Head of caudate nucleus (tissue), 42 donors: ENCODE measurements around the gene BTBD8.

ENCODE experiments used
- DNase-seq, 42 donors: peaks; one replicate each; pipeline versions ENCODE4 v3.0.0 to v3.0.0-alpha.2; 2020 to 2021; ENCODE audit warnings: mixed read lengths in 7 of 42
- intact Hi-C: fragments of 100-400 bp; cut with DNase I; formaldehyde crosslinking; loops from one replicate; pipeline ENCODE4 v1.15.0; 2022

BTBD8 gene

DNA sequence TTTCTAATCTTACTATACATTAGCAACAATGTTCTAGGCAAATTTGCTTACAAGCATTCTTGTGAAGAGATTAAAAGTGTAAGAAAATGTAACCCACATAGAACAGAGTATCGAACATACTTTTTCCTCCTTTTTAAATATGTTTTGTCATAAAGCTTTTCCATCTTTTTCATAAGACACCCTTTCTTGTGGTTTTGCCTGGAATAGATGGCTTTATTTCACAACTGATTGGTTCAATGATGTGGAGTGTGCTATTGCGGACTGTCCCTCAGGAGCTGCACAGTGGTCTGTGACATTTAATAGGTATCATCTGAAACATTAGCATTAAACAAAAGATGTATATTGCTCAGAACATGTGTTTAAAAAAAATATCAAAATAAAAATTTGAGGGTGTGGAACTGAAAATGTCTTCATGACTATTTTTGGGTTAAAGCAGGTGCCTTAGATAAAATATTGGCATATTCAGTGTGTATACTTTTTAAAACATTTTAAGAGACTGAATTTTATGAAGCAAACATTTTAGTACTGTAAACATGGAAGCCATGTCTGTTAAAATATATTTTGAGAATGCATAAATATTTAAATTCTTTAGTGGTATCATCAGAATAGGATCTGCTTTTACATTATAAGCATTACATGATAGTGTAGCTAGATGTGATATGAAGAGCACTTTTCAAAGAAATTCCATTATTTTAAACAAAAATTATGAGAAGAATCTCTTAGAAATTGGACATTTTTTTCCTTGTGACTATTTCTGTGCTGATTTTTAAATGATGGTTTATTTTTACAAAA lies 89.3 kb downstream of the BTBD8 start:
- DNase-seq: no peak
- intact Hi-C loops: no loop called here

- DNase-seq: no peak
- intact Hi-C loops: no loop called here
These were observed 104.5 kb downstream of the BTBD8 start for GRCh38 chr1:92184632-92185031.

DNA sequence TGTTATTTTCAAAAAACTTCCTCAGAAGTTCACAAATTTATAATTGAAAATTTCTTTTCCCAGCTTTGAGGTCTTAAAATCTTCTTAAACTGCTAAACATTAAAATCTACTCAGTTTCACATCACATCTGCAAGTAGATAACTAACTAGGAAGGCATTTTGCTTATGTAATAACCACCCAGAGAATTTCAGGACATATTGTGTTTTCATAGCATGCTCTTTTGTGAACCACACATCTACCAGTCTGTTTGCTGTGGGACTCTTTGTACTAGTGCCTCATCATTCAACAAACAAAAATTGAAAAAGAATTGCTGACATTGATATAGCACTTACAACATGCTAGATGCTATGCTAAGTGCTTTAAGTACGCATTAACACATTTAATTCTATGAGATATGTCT lies 105.9 kb downstream of the BTBD8 start:
- intact Hi-C loops: no loop called here
- no peak for DNase-seq

DNA sequence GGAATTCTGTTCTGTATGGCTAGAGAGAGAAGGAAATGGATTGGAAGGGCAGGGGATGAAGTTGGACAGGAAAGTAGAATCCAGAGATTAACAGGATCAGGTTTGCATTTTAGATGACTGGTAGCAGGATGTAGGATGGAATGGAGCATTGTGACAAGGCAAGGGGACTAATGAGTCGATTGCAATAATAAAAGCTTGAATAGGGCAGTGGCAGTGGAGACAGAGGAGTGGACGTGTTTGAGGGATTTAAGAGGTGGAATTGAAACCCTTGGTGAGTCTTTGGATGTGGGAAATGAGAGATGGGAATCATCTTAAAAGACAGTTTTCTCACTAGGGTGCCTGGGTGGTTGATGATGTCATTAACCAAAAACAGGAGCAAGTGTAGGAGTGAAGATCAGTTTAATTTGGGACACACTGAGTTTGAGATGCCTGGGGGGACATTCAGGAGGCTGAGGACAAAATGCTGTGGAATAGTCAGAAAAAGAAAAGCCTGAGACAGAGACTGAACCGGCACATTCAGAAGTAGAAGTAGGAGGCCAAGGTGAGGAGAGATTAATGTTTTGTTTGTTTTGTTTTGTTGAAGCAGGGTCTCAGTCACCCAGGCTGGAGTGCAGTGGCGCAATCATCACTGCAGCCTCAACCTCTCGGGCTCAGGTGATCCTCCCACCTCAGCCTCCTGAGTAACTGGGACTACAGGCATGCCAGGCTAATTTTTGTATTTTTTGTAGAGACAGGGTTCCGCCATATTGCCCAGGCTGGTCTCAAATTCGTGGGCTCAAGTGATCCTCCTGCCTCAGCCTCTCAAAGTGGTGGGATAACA lies 108.5 kb downstream of the BTBD8 start:
- no peak for DNase-seq
- intact Hi-C loops: no loop called here

DNA sequence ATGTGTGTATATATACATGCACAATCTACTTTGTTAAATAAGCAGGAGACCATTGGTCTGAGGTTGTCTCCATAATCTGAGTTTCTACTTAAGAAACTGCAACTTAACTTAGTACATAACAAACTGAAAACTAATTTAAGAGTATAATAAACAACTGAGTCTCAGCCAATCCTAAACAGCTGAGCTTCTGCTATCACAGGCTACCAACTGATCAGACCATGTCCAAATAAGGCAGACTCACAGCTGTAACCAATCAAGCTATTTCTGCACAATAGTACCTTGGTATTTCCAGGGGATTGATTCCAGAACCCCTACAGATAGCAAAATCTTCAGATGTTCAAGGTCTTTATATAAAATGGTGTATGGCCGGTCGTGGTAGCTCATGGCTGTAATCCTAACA lies 111.6 kb downstream of the BTBD8 start:
- DNase-seq: no peak
- intact Hi-C loops: no loop called here

GRCh38 chr1:92192246-92192645 lies 112.1 kb downstream of the BTBD8 start:
- no peak for DNase-seq
- intact Hi-C loops: no loop called here

GRCh38 chr1:92194511-92194910 lies 114.4 kb downstream of the BTBD8 start:
- no peak for DNase-seq
- intact Hi-C loops: no loop called here

DNA sequence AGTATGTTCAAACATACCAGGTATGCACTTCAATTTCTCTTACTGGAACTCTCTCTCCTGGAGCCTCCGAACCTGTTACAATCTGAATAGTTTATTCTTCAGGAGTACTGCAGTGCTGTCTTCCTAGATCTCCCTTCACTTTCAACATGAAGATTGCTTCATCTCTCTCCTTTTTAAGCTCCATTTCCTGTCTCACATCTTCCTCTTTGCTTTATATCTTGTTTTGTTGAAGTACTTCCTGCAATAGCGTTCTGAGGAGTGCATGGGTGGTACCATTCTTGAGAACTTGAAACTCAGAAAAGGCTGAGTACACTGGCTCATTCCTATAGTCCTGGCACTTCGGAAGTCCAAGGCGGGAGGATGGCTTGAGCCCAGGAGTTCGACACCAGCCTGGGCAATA lies 121.8 kb downstream of the BTBD8 start:
- intact Hi-C loops: no loop called here
- no peak for DNase-seq

DNA sequence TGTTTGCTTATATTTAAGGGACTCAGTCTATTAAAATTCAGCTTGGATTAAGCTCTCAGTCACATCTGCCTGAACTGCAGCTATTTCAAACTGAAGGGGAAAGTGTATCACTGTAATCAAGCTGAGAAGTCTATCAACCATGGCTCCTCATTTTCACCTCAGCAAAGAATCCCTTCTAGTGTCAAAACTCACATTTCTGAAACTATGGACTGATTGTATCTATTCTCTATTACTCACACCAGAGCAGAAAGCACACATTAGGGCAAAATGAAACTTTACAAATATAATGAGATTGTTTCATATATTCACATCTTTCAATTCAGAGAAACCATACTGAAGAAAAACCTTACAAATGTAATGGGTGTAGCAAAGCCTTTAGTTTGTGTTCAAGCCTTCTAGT lies 123.0 kb downstream of the BTBD8 start:
- DNase-seq: no peak
- intact Hi-C loops: no loop called here

GRCh38 chr1:92210701-92211100 lies 130.6 kb downstream of the BTBD8 start:
- DNase-seq: no peak
- intact Hi-C loops: no loop called here

GRCh38 chr1:92211166-92211565 lies 131.0 kb downstream of the BTBD8 start:
- no peak for DNase-seq
- intact Hi-C loops: no loop called here

GRCh38 chr1:92217721-92218120 lies 137.6 kb downstream of the BTBD8 start, which contains the start of gene C1orf146:
Gene C1orf146 (plus strand): TSS chr1:92217915. CDS start chr1:92231421, 13,506 bp downstream.
- no peak for DNase-seq
- intact Hi-C loops: no loop called here

- intact Hi-C loops: no loop called here
- no peak for DNase-seq
These were observed 138.4 kb downstream of the BTBD8 start for GRCh38 chr1:92218559-92218958.

DNA sequence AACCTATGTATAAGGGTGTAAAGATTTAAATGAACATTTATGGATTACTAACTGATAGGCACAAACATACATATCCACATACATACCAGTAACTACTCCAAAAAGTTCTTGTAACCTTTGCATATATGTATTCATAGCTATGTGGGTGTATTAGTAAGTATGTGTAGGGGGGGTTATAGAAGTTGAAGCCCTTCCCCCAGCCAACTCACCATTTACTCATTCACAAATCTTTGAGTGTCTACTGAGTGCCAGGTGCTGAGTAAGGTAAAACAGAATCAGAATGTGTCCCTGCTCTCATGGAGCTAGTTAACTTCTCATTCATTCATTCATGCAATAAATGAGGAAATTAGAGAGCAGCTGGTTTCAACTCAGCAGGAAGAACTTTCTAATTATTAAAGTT lies 138.9 kb downstream of the BTBD8 start:
- no peak for DNase-seq
- intact Hi-C loops: no loop called here

DNA sequence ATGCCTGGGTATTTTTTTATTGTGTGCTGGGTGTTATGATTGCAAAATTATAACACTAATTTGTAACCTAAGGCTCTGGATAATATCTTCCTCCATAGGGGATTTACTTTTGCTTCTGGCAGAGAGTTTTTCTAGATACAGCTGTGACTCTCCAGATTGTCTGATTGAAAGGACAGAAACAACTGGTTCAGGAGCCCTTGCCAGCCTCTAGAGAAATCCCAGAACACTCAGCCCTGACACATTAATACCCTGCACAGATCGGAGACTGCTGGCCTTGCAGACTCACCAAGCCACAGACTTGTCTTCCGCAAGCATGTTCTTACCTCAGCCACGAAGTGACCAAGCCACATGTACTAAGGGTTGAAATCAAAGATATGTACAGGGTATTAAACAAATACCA lies 148.3 kb downstream of the BTBD8 start:
- no peak for DNase-seq
- intact Hi-C loops: no loop called here

- no peak for DNase-seq
- intact Hi-C loops: no loop called here
These were observed 150.6 kb downstream of the BTBD8 start for GRCh38 chr1:92230736-92231135.
